ENCODE data around the gene EXOG.

GRCh38 chr3:38479431-38480092 lies 16.6 kb upstream of the EXOG start:
- TF ChIP-seq HIVEP1 (CRISPR knock-in tag; IDR thresholded peaks at IDR 0.05), result no peak
- no peak for TF ChIP-seq PAF1 (CRISPR knock-in tag; IDR thresholded peaks at IDR 0.05)
- TF ChIP-seq ZNF780A (CRISPR knock-in tag; IDR thresholded peaks at IDR 0.05), result no peak
